Large intestine (tissue), 3 donors: Measurements from ENCODE around the gene FAXDC2. TPM values are rescaled to one million over a fixed set of nuclear protein-coding genes. Genes with fewer than 3 reads are reported as not detected.

Experiments
- DNase-seq, 2 donors: peaks; one replicate each; pipeline versions ENCODE4 v3.0.0 to v3.0.0-alpha.2; 2013
- H3K27ac ChIP-seq: one replicate; pipeline ENCODE4 v1.5.1; 2013; ENCODE audit warnings: low read length
- H3K27me3 ChIP-seq: 2 replicates; pipeline ENCODE4 v1.6.1; 2013; ENCODE audit warnings: low read length; ENCODE audit not compliant: control insufficient read depth, insufficient read depth
- H3K36me3 ChIP-seq: 2 replicates; pipeline ENCODE4 v1.6.1; 2013; ENCODE audit warnings: low read length; ENCODE audit not compliant: control insufficient read depth, insufficient read depth
- H3K4me1 ChIP-seq: one replicate; pipeline ENCODE4 v1.6.1; 2013; ENCODE audit warnings: low read length; ENCODE audit not compliant: control insufficient read depth, insufficient read depth
- H3K4me3 ChIP-seq: one replicate; pipeline ENCODE4 v1.5.1; 2013; ENCODE audit warnings: low read length
- H3K9me3 ChIP-seq: one replicate; pipeline ENCODE4 v1.6.1; 2013; ENCODE audit warnings: mild to moderate bottlenecking, low read depth, low read length, moderate library complexity; ENCODE audit not compliant: control insufficient read depth
- WGBS: methylation state at CpG from one replicate; pipeline ENCODE4 v1.1.5; 2013; ENCODE audit warnings: low lambda C conversion rate; ENCODE audit not compliant: insufficient coverage; 5-methylcytosine and 5-hydroxymethylcytosine counted together
- polyA plus RNA-seq: library from polyadenylated mRNA; unstranded; fragments of 120-200 nt; gene quantifications from one replicate; pipeline ENCODE4 v1.2.1, GENCODE V29; 2013

The FAXDC2 gene
- polyA plus RNA-seq, 1 donor: 33.0 TPM

DNA sequence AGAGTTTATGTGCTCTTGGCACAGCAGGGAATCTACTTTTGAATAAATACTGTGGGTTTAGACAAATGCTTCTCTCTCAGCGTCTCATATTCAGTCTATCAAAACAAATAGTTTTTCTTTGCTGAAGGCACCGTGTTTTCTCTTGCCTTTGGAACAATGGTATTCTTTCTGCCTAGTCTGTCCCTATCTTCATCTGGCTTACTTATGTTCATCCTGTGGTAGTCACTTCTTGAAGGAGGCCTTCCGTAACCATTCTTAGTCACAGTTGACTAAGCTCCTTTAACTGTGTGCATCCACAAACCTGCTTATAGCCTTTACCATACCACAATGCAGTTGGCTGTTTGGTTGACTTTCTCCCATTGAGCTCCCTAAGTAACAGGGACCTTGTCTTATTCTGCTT is 49.3 kb downstream of the FAXDC2 start:
- Histone ChIP-seq H3K4me3 (no peak overlapping the region), H3K4me1 (no peaks in the 10 kb centered on the region), H3K27me3 (no peaks in the 10 kb centered on the region), H3K9me3 (no peaks in the 10 kb centered on the region), H3K27ac (no peak overlapping the region), H3K36me3 (peaks cover 83% of the 10 kb centered on the region)
- WGBS: 90% methylated on average over 3 of the region's 3 CpGs
- no peak for DNase-seq

DNA sequence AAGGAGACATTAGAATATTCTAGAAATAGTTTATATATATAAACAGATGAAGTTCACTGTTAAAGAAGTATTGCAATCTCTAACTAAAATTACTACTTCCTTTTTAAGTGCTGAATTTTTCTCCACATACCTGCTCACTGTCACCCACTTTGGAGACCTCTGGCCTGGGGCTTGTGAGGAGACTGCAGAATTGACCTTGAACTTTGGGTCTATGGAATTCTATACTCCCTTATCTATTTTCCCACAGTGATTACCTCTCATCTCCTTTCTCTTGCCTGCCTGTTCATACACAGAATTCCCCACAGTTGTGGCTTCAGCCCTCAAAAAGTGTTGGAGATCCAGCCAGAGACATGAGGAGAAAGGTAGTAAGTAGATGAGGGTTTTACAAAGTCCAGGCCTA is 49.8 kb downstream of the FAXDC2 start:
- Histone ChIP-seq H3K4me1 (no peaks in the 10 kb centered on the region), H3K4me3 (no peak overlapping the region), H3K9me3 (no peaks in the 10 kb centered on the region), H3K27me3 (no peaks in the 10 kb centered on the region), H3K36me3 (peaks cover 78% of the 10 kb centered on the region), H3K27ac (no peak overlapping the region)
- DNase-seq: no peak

DNA sequence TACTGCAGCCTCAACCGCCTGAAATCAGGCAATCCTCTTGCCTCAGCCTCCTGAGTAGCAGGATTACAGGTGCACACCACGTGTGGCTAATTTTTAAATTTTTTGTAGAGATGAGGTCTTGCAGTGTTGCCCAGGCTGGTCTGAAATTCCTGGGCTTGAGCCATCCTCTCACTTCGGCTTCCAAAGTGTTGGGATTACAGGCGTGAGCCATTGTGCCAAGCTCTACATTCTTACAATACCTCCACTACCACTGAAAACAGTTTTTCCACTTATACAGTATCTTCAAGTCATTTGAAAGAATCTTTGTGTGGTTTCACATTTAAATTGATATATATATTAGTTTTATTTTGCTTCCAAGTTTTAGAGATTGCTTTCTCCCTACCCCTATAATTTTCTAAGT is 52.6 kb downstream of the FAXDC2 start:
- WGBS: no CpG with 5 or more reads among the region's 4 CpGs
- Histone ChIP-seq H3K4me1 (peaks cover 9% of the 10 kb centered on the region), H3K36me3 (peaks cover 72% of the 10 kb centered on the region)

DNA sequence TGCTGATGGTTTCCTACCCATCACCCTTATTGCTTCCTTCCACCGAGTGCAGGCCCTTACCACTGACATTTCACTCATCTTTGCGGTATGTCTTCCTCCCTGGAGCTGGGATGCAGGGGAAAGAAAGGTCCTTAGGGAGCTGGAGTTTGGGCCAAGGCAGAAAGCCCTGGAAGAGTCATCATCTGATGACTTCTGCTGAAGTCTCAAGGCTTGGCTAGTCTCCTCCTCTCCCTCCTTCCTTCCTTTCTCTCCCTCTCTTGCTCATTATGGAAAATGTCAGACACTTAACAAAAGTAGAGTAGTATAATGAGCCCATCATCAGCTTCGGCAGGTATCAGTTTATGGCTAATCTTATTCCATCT is 55.2 kb downstream of the FAXDC2 start:
- Histone ChIP-seq H3K27me3 (no peaks in the 10 kb centered on the region), H3K4me3 (no peak overlapping the region), H3K36me3 (peaks cover 69% of the 10 kb centered on the region), H3K9me3 (no peaks in the 10 kb centered on the region), H3K4me1 (peaks cover 9% of the 10 kb centered on the region), H3K27ac (peak overlapping the region; percentile 71)
- WGBS: 90% methylated on average over 2 of the region's 3 CpGs
- DNase-seq: no peak

More for the DNA sequence above, 52.6 kb downstream of the FAXDC2 start:
- Histone ChIP-seq H3K4me3 (no peak overlapping the region), H3K9me3 (no peaks in the 10 kb centered on the region), H3K27ac (no peak overlapping the region), H3K27me3 (no peaks in the 10 kb centered on the region)
- DNase-seq: no peak

DNA sequence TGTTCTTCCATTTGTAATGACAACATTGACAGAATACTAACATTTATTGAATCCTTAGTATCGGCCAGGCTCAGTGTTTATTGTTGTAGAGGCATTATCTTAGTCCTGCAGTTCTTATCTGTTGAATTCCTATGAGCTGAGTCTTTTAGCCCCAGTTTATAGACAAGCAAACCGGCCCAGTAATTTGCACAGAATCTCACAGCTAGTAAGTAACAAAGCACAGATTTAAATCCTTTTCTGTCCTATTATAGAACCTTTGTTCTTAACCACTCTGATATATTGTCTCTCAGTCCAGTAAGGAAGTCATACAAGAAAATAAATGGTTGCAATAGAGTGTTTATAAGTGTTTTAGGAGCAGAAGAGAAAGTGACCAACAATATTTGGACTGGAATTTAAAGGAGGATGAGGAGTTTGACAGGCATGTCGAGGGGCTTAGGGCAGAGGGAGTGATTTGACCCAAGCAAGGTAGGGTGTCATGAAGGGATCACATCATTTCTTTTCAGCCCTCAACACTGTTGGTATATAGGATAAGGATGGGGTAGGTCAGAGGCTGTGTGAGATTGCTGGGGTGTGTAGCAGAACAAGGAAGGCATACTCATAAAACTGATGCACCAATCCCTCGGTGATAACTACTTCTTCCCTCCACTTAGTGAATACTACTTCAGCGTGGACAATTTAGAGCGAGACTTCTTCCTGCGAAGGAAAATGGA is 55.7 kb downstream of the FAXDC2 start:
- H3K27ac ChIP-seq: peak overlapping the region; percentile 71
- peak in 1 of 2 donors; percentile 45 for DNase-seq
- H3K9me3 ChIP-seq: no peaks in the 10 kb centered on the region
- H3K4me3 ChIP-seq: no peak overlapping the region
- peaks cover 66% of the 10 kb centered on the region for H3K36me3 ChIP-seq
- H3K4me1 ChIP-seq: peaks cover 9% of the 10 kb centered on the region
- WGBS: 0% methylated on average over 1 of the region's 7 CpGs
- H3K27me3 ChIP-seq: no peaks in the 10 kb centered on the region

DNA sequence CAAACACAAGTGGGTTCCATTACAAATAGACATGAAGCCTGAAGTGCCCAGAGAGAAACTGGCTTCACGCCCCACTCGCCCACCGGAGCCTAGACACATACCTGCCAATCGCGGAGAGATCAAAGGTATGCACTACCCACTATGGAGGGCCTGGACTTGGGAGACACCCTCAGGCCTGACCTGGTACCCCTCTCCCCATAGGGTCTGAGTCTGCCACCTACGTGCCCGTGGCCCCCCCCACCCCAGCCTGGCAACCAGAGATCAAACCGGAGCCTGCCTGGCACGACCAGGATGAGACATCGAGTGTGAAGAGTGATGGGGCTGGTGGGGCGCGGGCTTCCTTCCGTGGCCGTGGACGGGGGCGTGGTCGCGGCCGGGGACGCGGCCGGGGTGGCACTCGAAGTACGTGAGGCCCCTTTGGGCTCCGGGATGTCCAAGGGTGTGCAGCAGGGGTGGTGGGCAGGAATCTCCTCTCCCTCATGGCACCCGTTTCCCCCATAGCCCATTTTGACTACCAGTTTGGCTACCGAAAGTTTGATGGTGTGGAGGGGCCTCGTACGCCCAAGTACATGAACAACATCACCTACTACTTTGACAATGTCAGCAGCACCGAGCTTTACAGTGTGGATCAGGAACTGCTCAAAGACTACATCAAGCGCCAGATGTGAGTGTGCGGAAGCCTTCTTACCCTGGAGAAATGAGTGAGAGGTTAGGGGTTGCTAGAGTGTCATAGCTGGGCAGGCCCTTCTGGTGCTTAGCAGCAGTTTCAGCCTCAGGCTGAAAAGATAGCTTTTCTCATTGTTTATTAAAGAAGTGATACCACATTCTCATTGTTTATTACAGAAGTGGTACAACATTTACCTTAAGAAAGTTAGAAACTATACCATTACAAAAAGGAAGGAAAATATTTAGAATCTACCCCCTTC is 56.5 kb downstream of the FAXDC2 start:
- no peaks in the 10 kb centered on the region for H3K27me3 ChIP-seq
- no CpG with 5 or more reads among the region's 32 CpGs for WGBS
- H3K4me1 ChIP-seq: peaks cover 9% of the 10 kb centered on the region
- peak overlapping the region; percentile 71 for H3K27ac ChIP-seq
- H3K9me3 ChIP-seq: no peaks in the 10 kb centered on the region
- H3K36me3 ChIP-seq: peaks cover 60% of the 10 kb centered on the region
- no peak for DNase-seq
- no peak overlapping the region for H3K4me3 ChIP-seq

DNA sequence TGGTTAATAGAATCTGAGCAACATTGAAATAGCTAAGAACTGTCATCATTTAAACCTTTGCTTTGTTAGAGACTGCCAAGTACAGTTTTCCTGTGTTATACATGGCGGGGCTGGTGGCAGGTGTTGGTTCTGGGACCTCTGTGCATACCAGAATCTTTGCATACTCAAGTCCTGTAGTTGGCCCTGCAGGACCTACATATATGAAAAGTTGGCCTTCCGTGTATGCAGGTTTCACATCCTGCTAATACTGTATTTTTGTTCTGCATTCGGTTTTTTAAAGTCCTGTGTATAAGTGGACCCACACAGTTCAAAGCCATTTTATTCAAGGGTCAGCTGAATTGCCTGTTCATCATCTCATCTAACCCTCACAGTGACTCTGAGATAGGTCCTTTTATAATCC is 58.9 kb downstream of the FAXDC2 start:
- no CpG with 5 or more reads among the region's 3 CpGs for WGBS
- Histone ChIP-seq H3K36me3 (peaks cover 51% of the 10 kb centered on the region), H3K27me3 (no peaks in the 10 kb centered on the region), H3K4me1 (peaks cover 10% of the 10 kb centered on the region), H3K9me3 (no peaks in the 10 kb centered on the region), H3K4me3 (no peak overlapping the region), H3K27ac (no peak overlapping the region)
- DNase-seq: no peak

DNA sequence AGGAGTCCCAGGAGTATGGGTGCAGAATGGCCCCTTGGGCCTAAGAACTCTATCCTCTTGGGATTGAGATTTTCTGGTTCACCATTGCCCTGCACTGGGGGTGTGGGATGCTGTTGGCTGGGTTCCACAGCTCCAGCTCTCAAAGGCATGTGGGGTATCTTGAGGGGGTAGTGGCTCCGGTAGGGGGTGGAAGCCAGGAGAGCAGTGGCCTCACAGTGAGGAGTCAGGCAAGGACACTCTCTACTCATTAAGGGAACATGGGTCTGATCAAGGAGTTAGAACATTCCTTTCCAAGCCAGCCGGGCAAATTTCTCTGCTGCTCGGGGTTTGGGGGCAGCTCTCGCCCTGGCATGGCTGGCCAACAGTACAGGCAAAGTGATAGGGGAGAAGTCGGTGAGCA is 62.2 kb downstream of the FAXDC2 start:
- Histone ChIP-seq H3K27me3 (no peaks in the 10 kb centered on the region), H3K4me1 (peaks cover 28% of the 10 kb centered on the region), H3K9me3 (no peaks in the 10 kb centered on the region), H3K36me3 (peaks cover 30% of the 10 kb centered on the region), H3K4me3 (no peak overlapping the region), H3K27ac (no peak overlapping the region)
- DNase-seq: no peak
- no CpG with 5 or more reads among the region's 5 CpGs for WGBS

DNA sequence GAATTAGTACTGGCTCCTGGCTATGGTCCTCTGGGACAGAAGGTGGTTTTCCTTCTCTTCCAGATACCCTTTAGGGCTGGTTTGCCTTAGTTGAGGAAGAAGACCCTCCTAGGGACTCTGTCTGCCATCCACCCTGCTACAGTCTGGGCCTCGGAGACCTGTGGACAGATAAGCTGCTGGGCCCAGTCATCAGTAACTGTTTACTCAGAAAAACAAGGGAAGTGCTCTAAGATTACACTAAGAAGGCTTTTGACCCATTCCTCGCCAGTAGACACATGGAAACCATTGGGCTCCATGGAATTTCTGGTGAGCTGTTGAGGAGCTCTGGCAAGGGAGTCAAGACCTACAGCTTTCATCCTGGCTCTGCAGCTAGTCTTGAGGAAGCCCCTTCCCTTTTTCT is 64.0 kb downstream of the FAXDC2 start:
- no peak for DNase-seq
- Histone ChIP-seq H3K4me1 (peaks cover 44% of the 10 kb centered on the region), H3K9me3 (no peaks in the 10 kb centered on the region), H3K27ac (peak overlapping the region; percentile 8), H3K4me3 (no peak overlapping the region), H3K36me3 (peaks cover 14% of the 10 kb centered on the region), H3K27me3 (no peaks in the 10 kb centered on the region)
- no CpG with 5 or more reads among the region's 2 CpGs for WGBS

DNA sequence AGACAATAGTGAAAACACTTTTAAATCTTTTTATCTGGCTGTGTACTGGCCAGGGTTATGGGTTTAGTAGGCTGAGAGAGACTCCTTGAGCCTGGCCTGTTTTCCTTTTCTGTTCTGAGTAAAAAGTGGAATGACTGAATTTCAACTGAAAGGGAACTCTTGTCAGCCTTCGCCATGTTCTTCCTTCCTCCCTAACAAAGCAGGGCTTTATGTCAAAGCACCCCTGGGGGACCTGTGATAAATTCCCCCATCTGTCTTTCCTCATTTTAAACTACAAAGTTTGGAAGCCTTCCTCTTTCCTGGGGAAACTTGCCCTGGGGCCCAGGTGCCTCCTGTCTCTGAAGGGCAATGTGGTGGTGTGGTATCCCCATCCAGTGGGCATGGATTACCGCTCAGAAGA is 65.5 kb downstream of the FAXDC2 start:
- peaks cover 2% of the 10 kb centered on the region for H3K36me3 ChIP-seq
- WGBS: no CpG with 5 or more reads among the region's 2 CpGs
- no peaks in the 10 kb centered on the region for H3K9me3 ChIP-seq
- H3K27me3 ChIP-seq: no peaks in the 10 kb centered on the region
- H3K27ac ChIP-seq: no peak overlapping the region
- H3K4me1 ChIP-seq: peaks cover 50% of the 10 kb centered on the region
- no peak overlapping the region for H3K4me3 ChIP-seq
- DNase-seq: no peak
